HEK293 (cell line): Measurements from ENCODE around the gene DIPK1C.

Experiments
- HOXC10 ChIP-seq: sonication (generic); formaldehyde crosslinking; IDR thresholded peaks from 2 replicates; pipeline ENCODE4 v1.8.1; 2023; ENCODE audit warnings: mild to moderate bottlenecking, missing genetic modification reagents
- OSR2 ChIP-seq: fragments of 450-650 bp; formaldehyde crosslinking; IDR thresholded peaks from 2 replicates; pipeline ENCODE4 v1.5.1; 2016; ENCODE audit warnings: missing biosample characterization, missing genetic modification characterization
- ZBTB7A ChIP-seq: fragments of 450-650 bp; formaldehyde crosslinking; IDR thresholded peaks from 2 replicates; pipeline ENCODE4 v1.5.1; 2016; ENCODE audit warnings: low read depth, missing biosample characterization, missing genetic modification characterization
- ZNF211 ChIP-seq: fragments of 450-650 bp; formaldehyde crosslinking; IDR thresholded peaks from 2 replicates; pipeline ENCODE4 v1.5.1; 2016; ENCODE audit warnings: low read depth, missing biosample characterization, missing genetic modification characterization
- ZNF600 ChIP-seq: fragments of 450-650 bp; formaldehyde crosslinking; IDR thresholded peaks from 2 replicates; pipeline ENCODE4 v1.5.1; 2016; ENCODE audit warnings: missing biosample characterization, missing genetic modification characterization
- TF ChIP-seq, protein P1 (sequence below): fragments of 450-650 bp; formaldehyde crosslinking; IDR thresholded peaks from 2 replicates; pipeline ENCODE4 v1.5.1; 2016; ENCODE audit warnings: missing biosample characterization, missing genetic modification characterization

DNA sequence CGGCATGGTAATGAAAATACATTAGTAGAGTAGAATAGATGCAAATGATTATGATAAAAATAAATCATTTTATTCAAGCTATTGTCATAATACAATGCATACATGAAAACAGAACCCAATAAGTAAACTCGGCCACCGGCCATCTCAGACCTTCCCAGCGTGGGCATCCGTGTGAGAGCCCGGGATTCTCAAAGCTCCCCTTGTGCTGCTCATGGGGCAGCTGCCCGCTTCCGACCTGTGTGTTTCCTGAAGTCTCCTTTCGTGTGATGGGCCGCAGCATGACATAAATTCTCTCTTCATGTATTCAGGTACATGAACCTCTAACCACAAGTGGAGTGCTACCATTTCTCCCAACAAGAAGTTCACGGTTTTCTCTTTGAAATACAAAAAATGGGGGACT is 25.6 kb upstream of the DIPK1C start:
- TF ChIP-seq ZBTB7A (tag by site-specific recombination) (no peak), ZNF211 (no peak), HOXC10 (CRISPR knock-in tag) (no peak), ZNF600 (no peak), OSR2 (tag by site-specific recombination) (no peak)
- TF ChIP-seq, protein P1, sequence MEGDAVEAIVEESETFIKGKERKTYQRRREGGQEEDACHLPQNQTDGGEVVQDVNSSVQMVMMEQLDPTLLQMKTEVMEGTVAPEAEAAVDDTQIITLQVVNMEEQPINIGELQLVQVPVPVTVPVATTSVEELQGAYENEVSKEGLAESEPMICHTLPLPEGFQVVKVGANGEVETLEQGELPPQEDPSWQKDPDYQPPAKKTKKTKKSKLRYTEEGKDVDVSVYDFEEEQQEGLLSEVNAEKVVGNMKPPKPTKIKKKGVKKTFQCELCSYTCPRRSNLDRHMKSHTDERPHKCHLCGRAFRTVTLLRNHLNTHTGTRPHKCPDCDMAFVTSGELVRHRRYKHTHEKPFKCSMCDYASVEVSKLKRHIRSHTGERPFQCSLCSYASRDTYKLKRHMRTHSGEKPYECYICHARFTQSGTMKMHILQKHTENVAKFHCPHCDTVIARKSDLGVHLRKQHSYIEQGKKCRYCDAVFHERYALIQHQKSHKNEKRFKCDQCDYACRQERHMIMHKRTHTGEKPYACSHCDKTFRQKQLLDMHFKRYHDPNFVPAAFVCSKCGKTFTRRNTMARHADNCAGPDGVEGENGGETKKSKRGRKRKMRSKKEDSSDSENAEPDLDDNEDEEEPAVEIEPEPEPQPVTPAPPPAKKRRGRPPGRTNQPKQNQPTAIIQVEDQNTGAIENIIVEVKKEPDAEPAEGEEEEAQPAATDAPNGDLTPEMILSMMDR (tag by site-specific recombination): no peak
